HG02610 (cell line): ENCODE results near the gene DGLUCY.
"Not testable (repeated sequence)": the region's sequence is repeated elsewhere in the genome, so short reads cannot be mapped to it uniquely, and the experiment has no call there.

Experiments
- ATAC-seq: cut with Tn5 transposase; IDR thresholded peaks from one replicate; pipeline ENCODE4 v1.9.1; 2021; ENCODE audit warnings: mild to moderate bottlenecking, moderate library complexity; ENCODE audit not compliant: unreplicated experiment

The DGLUCY gene

DNA sequence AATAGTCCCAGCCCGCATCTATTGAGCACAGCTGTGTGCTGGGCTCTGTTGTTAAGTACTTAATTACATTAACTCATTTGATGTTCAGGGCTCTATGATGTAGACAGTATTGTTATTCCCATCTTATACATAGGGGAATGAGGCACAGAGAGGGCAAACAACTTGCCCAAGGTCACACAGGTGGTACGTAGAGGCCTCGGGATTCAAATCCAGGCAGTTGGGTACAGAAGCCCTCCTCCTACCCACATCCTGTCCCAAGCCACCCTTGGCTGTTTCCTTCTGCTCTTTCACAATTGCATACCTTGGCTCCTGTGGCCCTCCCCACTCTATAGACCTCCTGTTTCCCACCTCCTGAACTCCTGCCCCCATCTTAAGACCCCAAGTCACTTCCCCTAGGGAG lies 140.6 kb downstream of the DGLUCY start:
- ATAC-seq = no peak

DNA sequence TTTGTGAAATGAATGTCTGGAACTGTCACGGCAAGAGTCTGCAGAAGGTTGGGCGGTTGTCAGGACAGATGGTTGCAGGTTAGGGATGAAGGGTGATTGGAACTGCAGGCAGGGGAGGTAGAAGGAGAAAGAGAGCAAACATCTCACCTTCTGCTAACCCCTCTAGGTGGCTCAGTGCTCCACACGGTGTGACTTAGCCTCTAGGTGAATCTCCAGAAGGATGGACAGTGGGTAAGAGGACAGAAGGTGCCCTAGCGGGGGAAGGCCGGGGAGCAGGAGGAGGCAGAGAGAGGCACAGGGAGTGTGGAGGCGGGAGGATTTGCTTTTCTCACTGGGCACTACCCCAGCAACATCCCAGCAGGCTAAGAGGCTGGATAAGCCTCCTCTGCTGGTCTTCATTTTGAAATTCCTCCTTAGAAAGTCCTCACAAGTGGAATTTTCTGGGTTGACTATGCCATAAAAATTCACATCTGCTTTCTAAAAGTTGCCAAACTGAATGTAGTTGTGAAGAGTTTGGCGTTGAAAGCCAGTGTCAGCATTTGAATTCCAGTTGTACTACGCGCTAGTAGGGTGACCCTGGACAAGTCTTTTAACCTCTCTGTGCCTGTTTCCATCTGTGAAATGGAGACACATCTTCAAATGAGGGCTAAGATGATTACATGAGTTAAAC lies 141.3 kb downstream of the DGLUCY start:
- ATAC-seq = no peak

- no peak for ATAC-seq
Measured at GRCh38 chr14:91256661-91257060, 142.8 kb downstream of the DGLUCY start.

- ATAC-seq = no peak
Measured at GRCh38 chr14:91257328-91258010, 143.6 kb downstream of the DGLUCY start.

DNA sequence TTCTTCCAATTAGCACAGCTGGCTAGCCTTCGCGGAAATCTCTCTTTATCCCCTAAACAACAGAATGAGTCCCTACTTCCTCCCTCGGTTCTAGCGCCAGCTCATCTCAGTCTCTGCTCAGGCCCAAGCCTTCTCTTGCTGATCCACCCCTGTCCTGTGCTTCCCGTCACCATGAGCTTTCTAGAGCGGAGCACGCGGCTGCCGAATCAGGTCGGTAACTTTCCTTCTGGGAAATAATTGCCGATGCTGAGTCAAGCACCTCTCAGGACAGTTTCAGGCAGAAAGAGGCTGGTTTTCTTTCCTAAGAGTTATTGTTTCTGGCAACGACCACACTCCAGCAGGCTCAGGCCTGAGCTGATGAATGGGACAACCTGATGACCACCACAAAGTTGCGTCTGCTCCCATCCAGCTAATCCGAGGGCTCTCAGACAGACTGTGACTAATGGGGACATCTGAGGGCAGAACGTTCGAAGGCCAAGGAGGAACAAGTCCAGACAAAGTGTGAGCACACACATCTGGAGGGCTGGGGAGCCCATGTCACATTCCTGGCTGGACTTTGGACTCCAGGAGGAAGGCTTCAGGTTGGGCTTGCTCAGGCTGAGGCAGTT lies 144.2 kb downstream of the DGLUCY start:
- ATAC-seq = no peak

- no peak for ATAC-seq
Measured at GRCh38 chr14:91258876-91259275, 145.0 kb downstream of the DGLUCY start.

GRCh38 chr14:91261115-91261514 lies 147.2 kb downstream of the DGLUCY start:
- no peak for ATAC-seq

DNA sequence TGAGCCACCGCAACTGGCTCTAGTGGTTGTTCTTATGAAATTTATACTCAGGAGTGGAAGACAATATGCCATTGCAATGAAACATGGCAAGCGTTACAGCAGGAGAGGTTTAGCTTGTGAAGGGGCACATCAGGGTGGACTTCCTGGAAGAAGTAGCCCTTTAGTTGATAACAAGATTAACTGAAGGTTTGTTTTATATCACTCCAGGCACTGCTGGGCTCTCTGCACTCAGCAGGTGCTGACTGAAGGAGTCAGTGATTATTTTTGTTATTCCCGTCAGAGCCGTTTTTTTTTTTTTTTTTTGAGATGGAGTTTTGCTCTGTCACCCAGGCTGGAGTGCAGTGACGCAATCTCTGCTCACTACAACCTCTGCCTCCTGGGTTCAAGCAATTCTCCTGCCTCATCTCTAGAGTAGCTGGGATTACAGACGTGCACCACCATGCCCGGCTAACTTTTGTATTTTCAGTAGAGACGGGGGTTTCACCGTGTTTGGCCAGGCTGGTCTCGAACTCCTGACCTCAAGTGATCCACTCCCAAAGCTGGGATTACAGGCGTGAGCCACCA lies 148.2 kb downstream of the DGLUCY start:
- no peak for ATAC-seq

DNA sequence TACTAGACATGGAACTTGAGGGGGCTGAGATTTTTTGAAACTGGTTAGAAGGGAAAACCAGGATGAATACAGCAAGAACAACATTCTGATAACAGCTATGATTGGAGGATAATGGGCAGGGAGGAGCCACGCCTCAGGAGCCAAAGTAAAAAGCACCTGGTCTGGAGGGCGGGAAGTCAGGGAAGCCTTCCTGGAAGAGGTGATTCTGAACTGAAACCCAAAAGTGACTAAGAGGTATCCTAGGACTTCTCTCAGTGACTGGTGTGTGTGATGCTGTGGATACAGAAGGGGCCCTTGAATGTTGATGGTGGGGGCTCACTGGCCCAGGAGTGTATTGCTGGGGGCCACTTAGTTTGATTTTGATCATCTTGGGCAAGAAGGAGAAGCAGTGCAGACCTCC lies 149.5 kb downstream of the DGLUCY start:
- no peak for ATAC-seq

DNA sequence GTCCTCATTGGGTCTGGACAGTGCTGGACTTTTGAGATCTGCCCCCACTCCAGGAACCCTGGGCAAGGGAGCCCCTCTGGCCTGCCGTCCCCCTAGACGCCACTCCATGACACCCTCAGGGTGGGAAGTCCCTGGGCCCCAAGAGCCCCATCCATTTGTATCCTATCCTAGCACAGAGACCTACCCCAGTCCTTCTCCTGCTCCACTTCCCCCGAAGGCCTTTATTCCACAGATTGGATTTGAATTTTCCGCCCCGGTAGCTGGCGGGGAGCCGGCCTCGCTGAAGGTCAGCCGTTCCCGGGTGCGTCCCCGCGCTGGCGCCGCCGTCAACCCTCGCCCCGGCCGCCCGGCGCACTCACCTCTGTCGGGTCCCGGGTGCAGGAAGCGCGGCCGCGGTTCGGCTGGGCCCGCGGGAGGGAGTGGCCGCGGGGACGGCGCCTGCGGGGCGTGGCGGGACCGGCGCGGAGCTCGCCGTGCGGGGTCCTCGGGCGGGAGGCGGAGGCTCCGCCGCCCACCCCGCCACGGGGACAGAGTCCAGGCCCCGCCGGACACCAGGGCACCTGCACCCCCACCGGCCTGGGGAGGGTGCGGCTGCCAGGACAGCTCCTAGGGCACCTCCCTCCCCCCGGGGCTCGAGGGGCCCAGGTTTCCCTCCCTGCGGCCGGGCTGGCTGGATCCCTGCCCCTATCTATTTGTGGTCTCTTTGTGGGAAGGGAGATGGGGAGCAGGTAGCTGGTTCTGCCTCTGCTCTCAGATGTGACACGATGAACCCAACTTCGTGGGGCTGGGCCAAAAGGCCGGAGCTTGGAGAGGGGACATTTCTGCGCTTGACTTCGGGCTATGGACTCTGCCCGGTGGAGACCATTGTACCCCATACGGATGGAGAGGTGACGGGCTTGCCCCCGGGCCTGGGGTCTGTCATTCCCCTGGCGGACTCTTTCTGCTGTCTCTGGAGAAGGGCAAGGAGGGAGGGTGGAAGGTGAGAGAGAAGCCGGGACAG lies 150.6 kb downstream of the DGLUCY start:
- ATAC-seq = no peak

DNA sequence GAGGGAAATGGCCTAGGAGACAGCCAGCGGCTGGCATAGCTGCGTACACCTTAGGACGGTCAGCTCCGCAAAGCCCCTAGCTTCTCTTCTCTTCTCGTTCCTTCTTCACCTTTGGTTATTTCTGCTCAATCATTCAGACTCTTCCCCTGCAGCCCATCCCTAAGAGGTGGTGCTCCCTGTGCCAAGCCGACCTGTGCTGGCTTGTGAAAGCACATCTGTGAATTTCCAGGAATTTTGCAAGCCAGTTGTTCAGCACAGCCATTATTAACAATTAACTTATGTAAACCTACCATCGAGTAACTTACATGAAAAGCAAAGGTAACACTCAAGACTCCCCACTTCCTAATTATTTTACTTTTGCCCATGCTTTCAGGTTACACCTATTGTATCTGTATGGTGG lies 151.5 kb downstream of the DGLUCY start:
- no peak for ATAC-seq

GRCh38 chr14:91266276-91266675 lies 152.4 kb downstream of the DGLUCY start:
- ATAC-seq = not testable (repeated sequence)

DNA sequence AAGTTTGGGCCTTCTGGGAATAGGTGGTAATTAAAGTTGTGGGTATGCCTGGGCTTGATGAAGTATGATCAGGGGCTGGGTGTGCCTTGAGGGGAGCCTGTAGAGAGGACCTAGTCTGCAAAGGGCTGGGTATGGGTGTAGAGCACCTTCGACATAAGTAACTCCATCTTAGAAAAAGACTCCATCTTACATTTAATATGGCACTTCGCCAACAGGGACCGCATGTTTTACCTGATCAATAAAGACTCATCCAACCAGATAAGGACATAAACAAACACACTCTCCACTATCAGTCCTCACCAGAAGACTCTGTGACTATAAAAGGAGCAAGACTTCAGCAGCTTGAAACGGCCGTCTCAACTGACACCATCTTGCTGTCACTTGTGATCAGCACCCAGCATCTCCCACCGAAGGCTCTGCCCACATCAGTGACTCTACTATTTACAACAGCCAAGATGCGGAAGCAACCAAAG lies 154.1 kb downstream of the DGLUCY start:
- no peak for ATAC-seq

DNA sequence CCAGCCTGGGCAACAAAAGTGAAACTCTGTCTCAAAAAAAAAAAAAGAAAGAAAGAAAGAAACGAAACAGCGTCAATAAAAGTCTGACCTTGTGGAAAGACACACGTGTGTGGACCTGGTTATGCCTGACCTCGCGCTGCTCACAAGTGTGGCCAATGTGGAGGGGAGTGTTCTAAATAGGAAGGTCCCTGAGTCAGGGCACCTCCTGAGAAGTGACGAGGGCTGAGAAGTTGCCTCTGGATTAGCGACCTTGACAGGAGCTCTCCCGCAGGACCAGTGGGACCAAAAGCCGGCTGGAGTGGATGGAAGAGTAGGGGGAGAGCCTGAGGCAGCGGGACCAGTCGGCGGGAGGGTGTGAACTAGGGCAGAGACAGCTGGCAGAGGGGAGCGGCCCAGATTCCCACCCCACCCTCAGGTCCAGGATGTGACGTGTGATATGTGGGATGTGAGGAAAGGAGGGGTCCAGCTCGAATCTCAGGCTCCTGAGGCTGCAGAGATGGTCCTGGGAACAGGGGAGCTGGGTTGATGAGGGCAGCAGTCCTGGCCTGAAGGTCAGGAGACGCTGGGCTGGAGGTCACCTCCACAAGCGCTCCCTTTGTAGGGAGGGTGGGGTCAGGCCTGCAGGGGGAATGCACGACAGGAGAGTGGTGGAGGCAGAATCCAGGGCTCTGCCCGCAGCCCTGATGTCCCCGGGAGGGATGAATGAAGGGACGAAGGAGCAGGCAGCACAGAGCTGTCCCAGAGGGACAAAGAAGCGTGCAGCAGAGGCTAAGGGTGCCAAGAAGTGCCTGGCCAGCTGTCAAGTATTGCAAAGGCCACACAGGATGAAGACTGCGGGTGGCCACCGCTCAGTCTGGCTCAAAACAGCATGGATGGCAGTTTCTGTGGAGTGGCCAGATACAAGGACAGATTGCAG lies 155.5 kb downstream of the DGLUCY start:
- ATAC-seq = no peak

DNA sequence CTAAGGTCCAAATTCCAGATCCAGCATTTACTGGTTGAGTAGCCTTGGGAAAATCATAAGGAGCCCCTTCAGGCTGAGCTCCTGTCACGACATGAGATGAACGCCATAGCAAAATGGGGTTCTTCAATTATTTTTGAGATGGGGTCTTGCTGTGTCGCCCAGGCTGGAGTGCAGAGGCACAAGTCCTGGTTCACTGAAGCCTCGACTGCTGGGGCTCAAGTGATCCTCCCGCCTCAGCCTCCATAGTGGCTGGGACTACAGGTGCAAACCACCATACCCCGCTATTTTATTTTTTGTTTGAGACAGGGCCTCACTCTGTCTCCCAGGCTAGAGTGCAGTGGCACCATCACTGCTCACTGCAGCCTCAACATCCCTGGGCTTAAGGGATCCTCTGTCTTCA lies 156.3 kb downstream of the DGLUCY start:
- no peak for ATAC-seq

DNA sequence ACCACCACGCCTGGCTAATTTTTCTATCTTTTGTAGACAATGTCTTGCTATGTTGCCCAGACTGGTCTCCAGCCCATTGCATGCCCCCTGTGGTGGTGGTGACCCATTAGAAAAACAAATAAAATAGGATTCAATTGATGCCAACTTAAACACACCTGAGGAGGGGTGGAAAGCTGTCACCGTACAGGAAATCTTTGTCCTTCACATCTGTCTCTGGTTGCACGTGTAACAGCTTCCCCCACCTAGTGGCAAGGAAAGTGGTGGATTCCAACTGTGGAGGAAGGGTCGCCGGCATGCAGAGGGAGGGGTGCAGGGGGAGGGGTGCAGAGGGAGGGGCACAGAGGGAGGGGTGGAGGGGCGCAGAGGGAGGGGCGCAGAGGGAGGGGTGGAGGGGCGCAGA lies 156.7 kb downstream of the DGLUCY start:
- ATAC-seq = no peak

DNA sequence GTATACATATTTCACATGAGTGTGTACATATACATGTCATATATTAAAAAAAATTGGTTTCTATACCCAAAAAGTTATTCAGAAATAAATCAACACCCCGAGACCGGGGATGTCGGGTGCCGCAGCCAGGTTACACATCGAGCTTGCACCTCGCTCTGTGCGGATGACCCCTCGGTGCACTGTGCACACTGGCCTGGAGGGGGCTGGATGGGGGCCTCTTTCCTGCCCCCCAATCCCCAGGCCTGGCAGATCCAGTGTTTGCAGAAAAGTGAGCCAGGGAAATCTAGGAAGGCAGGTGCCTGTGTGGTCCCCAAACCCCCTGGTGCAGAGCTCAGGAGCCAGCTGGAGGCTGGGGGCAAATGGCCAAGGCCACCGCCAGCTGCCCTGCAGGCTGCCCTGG lies 157.8 kb downstream of the DGLUCY start:
- ATAC-seq = no peak

- no peak for ATAC-seq
Measured at GRCh38 chr14:91272341-91273272, 158.7 kb downstream of the DGLUCY start.
